HFFc6 (cell line): ENCODE results near the gene ATP9B. TPM values are rescaled to one million over a fixed set of nuclear protein-coding genes. Genes with fewer than 3 reads are reported as not detected.
"Not testable (repeated sequence)": the region's sequence is repeated elsewhere in the genome, so short reads cannot be mapped to it uniquely, and the experiment has no call there.

ENCODE experiments used
- DNase-seq: peaks from one replicate; pipeline ENCODE4 v3.0.0-alpha.2; 2018
- H3K27ac Mint-ChIP-seq: 2 replicates; pipeline ENCODE4 v1.8.0; 2020; ENCODE audit warnings: mild to moderate bottlenecking, mixed read lengths
- H3K27me3 Mint-ChIP-seq: 2 replicates; pipeline ENCODE4 v1.8.0; 2021; ENCODE audit warnings: mild to moderate bottlenecking, moderate library complexity, mixed read lengths; ENCODE audit not compliant: insufficient read depth
- H3K36me3 Mint-ChIP-seq: 2 replicates; pipeline ENCODE4 v1.8.0; 2021; ENCODE audit warnings: low read depth, mixed read lengths
- H3K4me1 Mint-ChIP-seq: 2 replicates; pipeline ENCODE4 v1.8.0; 2020; ENCODE audit warnings: low read depth, mixed read lengths
- H3K4me3 Mint-ChIP-seq: 2 replicates; pipeline ENCODE4 v1.8.0; 2020; ENCODE audit warnings: mild to moderate bottlenecking, moderate library complexity, mixed read lengths
- H3K9me3 Mint-ChIP-seq: 2 replicates; pipeline ENCODE4 v1.8.0; 2020; ENCODE audit warnings: mild to moderate bottlenecking, mixed read lengths
- total RNA-seq, 6 experiments: library from RNA; stranded (reverse); fragmentation: NEBNext Ultra II Directional; extraction: Animal tissue kit (Norgen Biotek cat#: 25700); gene quantifications; 2 replicates in 1 of 6; 3 replicates in 5 of 6; pipeline ENCODE4 v1.2.3, GENCODE V29; 2021
- TF ChIP-seq, protein P1 (sequence below): fragments of 200-600 bp; sonication (generic); IDR thresholded peaks from 2 replicates; pipeline ENCODE4 v1.5.0; 2021; ENCODE audit warnings: antibody characterized with exemption, mild to moderate bottlenecking

Gene ATP9B
- total RNA-seq, 6 experiments from 2014 or later: 9.0 to 11.2 (median 10.5) TPM

DNA sequence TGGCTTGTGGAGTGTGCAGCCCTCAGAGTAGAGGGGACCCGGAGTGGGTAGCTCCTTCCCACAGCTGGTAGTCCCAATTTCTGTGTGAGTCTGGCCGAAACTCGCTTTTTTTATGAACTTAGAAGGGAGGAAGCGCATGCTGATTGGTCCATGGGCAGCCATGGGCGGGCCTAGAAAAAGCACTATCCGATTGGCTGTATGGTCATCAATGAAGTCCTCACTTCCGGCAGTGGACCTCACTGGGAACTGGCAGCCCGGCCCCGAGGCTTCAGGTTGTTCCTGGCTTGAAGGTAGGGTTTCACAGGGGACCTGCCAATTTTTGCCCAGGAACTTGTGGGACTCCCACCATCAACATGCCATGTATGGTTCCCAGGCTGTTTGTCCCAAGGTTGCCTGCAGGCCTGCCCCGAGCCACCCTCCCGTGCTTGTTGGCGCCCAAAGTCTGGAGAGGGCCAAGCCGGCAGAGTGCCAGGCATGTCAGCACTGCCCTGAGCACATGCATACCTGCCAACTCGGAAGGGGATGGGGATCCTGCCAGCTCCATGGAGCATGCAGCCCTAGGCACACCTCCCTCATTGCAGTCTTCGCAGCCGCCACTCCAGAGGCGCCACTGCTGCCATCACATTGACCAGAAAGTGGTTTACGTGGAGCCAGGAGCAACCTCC is 98.5 kb downstream of the ATP9B start:
- H3K9me3 Mint-ChIP-seq: no peaks in the 10 kb centered on the region
- H3K4me1 Mint-ChIP-seq: no peaks in the 10 kb centered on the region
- no peaks in the 10 kb centered on the region for H3K27me3 Mint-ChIP-seq
- H3K36me3 Mint-ChIP-seq: peaks cover 8% of the 10 kb centered on the region; the same call in 1 of the 2 replicates
- TF ChIP-seq, protein P1, sequence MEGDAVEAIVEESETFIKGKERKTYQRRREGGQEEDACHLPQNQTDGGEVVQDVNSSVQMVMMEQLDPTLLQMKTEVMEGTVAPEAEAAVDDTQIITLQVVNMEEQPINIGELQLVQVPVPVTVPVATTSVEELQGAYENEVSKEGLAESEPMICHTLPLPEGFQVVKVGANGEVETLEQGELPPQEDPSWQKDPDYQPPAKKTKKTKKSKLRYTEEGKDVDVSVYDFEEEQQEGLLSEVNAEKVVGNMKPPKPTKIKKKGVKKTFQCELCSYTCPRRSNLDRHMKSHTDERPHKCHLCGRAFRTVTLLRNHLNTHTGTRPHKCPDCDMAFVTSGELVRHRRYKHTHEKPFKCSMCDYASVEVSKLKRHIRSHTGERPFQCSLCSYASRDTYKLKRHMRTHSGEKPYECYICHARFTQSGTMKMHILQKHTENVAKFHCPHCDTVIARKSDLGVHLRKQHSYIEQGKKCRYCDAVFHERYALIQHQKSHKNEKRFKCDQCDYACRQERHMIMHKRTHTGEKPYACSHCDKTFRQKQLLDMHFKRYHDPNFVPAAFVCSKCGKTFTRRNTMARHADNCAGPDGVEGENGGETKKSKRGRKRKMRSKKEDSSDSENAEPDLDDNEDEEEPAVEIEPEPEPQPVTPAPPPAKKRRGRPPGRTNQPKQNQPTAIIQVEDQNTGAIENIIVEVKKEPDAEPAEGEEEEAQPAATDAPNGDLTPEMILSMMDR: no peak
- H3K4me3 Mint-ChIP-seq: no peak overlapping the region
- no peak for DNase-seq
- H3K27ac Mint-ChIP-seq: no peak overlapping the region

DNA sequence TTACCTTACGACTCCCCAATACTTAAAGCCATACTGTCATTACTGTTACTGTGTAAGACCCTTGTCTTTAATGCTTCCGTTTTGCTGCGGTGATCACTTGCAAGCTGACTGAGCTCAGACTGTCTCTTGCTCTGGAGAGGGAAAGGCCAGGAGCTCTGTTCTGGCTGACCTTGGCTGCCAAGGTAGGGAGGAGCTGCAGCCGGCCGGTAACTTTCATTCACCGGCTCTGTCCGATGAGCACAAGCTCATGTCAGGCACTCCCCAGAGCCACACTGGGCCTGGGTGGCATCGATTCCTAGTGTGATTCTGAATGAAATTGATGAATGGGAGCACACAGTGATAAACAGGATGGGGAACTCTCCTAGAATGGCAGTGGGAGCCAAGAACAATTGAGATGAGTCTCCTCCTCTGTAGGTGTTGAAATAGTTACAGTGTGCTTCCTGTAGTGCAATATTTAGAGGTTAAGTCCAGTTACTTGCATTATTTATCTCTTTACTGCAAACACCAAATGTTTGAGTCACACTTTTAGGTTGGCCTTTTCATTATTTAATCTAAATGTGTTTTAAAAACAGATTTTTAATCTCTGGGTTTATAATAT is 100.9 kb downstream of the ATP9B start:
- peaks cover 8% of the 10 kb centered on the region; the same call in 1 of the 2 replicates for H3K36me3 Mint-ChIP-seq

DNA sequence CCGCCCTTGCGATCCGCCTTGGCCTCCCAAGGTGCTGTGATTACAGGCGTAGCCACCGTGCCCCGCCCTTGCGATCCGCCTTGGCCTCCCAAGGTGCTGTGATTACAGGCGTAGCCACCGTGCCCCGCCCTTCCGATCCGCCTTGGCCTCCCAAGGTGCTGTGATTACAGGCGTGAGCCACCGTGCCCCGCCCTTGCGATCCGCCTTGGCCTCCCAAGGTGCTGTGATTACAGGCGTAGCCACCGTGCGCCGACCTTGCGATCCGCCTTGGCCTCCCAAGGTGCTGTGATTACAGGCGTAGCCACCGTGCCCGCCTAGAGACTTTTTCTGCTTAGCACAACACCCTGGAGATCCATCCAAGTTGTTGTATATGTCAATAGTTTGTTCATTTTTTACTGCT is 103.1 kb downstream of the ATP9B start:
- not testable (repeated sequence) for DNase-seq

More for the DNA sequence above, 100.9 kb downstream of the ATP9B start:
- no peaks in the 10 kb centered on the region for H3K27me3 Mint-ChIP-seq
- H3K27ac Mint-ChIP-seq: no peak overlapping the region
- H3K4me3 Mint-ChIP-seq: no peak overlapping the region
- H3K4me1 Mint-ChIP-seq: no peaks in the 10 kb centered on the region
- H3K9me3 Mint-ChIP-seq: no peaks in the 10 kb centered on the region
- TF ChIP-seq, protein P1: no peak
- DNase-seq: no peak

DNA sequence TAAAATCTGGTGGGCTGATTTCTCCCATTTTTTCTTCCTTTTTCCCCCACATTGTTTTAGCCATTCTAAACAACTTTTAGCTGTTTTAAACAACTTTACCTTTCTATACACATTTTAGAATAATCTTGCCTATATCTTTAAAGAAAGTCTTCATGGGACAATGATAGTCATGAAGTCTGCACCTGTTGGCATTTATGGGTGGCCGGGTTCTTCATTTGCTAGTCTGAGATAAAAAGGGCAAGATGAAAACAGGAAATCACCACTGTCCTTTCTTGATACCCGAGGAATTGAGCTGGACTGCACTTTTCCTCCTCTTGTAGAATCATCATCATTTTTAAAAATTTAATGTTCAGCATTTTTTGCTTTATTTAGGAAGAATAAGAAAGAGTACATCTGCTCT is 104.5 kb downstream of the ATP9B start:
- Mint-ChIP-seq H3K4me1 (no peaks in the 10 kb centered on the region), H3K27ac (no peak overlapping the region), H3K9me3 (no peaks in the 10 kb centered on the region), H3K27me3 (no peaks in the 10 kb centered on the region), H3K4me3 (no peak overlapping the region), H3K36me3 (no peaks in the 10 kb centered on the region)
- no peak for DNase-seq
- TF ChIP-seq, protein P1: no peak

More for the DNA sequence above, 103.1 kb downstream of the ATP9B start:
- not testable (repeated sequence) for H3K36me3 Mint-ChIP-seq, H3K4me1 Mint-ChIP-seq, H3K27me3 Mint-ChIP-seq, H3K9me3 Mint-ChIP-seq, H3K4me3 Mint-ChIP-seq, H3K27ac Mint-ChIP-seq

DNA sequence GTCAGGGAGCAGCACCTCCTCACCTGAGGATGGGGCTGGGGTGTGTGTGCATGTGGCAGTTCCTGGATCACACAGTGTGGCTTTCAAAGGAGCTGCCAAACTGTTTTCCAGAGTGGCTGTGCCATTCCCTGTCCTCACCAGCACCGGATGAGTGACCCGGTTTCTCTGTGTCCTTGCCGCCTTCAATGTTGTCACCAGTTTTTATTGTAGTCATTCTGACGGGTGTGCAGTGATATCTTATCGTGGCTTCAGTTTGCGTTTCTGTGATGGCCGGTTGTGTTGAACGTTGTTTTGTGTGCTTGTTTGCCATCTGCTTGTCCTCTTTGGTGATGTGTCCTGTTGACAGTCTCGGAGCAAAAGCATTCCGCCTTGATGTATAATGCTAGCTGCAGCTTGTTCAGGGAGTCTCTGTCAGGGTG is 108.9 kb downstream of the ATP9B start:
- H3K9me3 Mint-ChIP-seq: no peaks in the 10 kb centered on the region
- TF ChIP-seq, protein P1: no peak
- H3K4me1 Mint-ChIP-seq: no peaks in the 10 kb centered on the region
- H3K4me3 Mint-ChIP-seq: no peak overlapping the region
- DNase-seq: no peak
- no peaks in the 10 kb centered on the region for H3K36me3 Mint-ChIP-seq
- no peak overlapping the region for H3K27ac Mint-ChIP-seq
- no peaks in the 10 kb centered on the region for H3K27me3 Mint-ChIP-seq

DNA sequence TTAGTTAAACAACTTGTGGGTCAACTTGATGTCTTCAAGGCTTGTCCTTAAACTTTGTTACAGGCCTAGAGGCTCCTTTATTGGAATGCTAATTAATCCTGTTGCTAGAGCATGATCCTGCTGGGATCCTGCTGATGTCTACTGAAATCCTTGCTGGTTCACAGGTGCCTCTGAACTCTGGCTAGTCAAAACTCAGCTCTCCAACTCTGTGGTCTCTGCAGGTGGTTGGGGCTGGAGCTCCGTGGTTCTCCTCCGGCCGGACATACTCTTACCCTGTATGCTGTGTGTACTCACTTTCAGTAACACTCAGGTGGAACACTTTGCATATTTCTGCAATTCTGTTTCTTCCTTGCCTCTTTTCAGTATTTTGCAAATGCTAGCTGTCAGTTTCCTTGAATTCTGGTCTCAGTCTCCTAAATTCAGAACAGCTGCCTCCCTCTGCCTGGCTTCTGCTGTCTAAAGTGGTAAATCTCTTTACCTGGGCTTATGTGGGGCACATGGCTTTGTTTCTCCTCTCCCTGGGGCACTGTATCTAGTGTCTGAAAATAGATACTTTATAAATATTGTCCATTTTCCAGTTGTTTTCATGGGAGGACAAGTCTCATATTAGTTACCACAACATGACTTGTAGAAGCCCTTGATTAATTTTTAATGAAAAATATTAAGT is 113.0 kb downstream of the ATP9B start:
- TF ChIP-seq, protein P1: no peak
- no peak overlapping the region for H3K4me3 Mint-ChIP-seq
- H3K4me1 Mint-ChIP-seq: no peaks in the 10 kb centered on the region
- H3K36me3 Mint-ChIP-seq: no peaks in the 10 kb centered on the region
- H3K27ac Mint-ChIP-seq: no peak overlapping the region
- H3K9me3 Mint-ChIP-seq: no peaks in the 10 kb centered on the region
- no peak for DNase-seq
- no peaks in the 10 kb centered on the region for H3K27me3 Mint-ChIP-seq
